ENCODE results near the gene CYB5D1. TPM values are rescaled to one million over a fixed set of nuclear protein-coding genes. Genes with fewer than 3 reads are reported as not detected.

CYB5D1 gene
- total RNA-seq, 1 experiment from 2014 or later, result 18.0 TPM

DNA sequence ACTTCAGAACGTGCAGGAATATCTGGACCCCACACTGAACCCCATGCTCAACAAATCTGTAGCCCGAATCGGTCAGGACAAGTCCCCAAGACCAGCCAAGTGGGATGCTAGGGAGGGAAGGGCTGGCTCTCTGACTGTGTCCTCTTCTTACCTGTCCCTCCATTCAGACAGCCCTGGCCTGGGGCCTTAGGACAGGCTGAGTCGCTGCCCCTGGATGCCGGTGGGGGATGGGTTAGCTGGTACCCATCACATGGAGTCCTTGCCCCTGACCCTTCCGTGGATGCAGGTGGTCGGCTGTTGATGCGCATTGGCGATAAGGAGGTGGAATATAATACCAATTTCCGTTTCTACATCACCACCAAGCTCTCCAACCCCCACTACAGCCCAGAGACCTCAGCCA is 39.8 kb upstream of the CYB5D1 start:
- H3K27me3 Mint-ChIP-seq (ENCODE audit: low read depth), result peaks cover 38% of the 10 kb centered on the region
- H3K4me2 ChIP-seq (ENCODE audit: insufficient read depth, insufficient read length, low read length), result no peak overlapping the region
- no peak overlapping the region for H3T11ph ChIP-seq (ENCODE audit: low read length)
- no peak overlapping the region for H3K9ac ChIP-seq (ENCODE audit: extremely low read depth, insufficient read length, low read length)
- no peaks in the 10 kb centered on the region for H3K9me3 ChIP-seq (ENCODE audit: control insufficient read depth, low read depth, low read length)
- no peak for DNase-seq
- H3K27me3 ChIP-seq (ENCODE audit: insufficient read depth, low read length), result no peaks in the 10 kb centered on the region; the same call in 1 of the 2 replicates
- no peak overlapping the region for H3K4me3 Mint-ChIP-seq
- no peaks in the 10 kb centered on the region for H3K9me3 Mint-ChIP-seq
- H2BK120ac ChIP-seq (ENCODE audit: low read depth, low read length, poor library complexity, severe bottlenecking), result no peak overlapping the region
- no peak overlapping the region for H3K56ac ChIP-seq (ENCODE audit: insufficient read length, low read depth, low read length)
- no peaks in the 10 kb centered on the region for H4K20me1 ChIP-seq (ENCODE audit: control insufficient read depth, insufficient read depth, insufficient read length)
- no peak overlapping the region for H4K91ac ChIP-seq (ENCODE audit: insufficient read length, low read depth, low read length)
- no peaks in the 10 kb centered on the region for H3K23me2 ChIP-seq (ENCODE audit: insufficient read length, low read depth, low read length, poor library complexity, severe bottlenecking)
- H3K27ac Mint-ChIP-seq, result peak overlapping the region in 1 of 3 experiments; percentile 36; a peak in 1 of 7 replicates
- no peak overlapping the region for H4K5ac ChIP-seq (ENCODE audit: insufficient read length, low read depth, low read length)
- no peak for TF ChIP-seq CTCF (conservative IDR thresholded peaks at IDR 0.05)
- H3K79me1 ChIP-seq (ENCODE audit: insufficient read depth, low read depth, low read length, poor library complexity, severe bottlenecking), result no peaks in the 10 kb centered on the region
- H2BK20ac ChIP-seq (ENCODE audit: low read depth, low read length, poor library complexity, severe bottlenecking), result no peak overlapping the region
- H3K27ac ChIP-seq (ENCODE audit: insufficient read length, low read depth, low read length), result no peak overlapping the region
- H4K8ac ChIP-seq (replicated peaks; ENCODE audit: insufficient read length, low read depth, low read length), result no peak overlapping the region
- no peaks in the 10 kb centered on the region for H3K36me3 Mint-ChIP-seq (ENCODE audit: insufficient read depth in 1 of 3, low read depth in 3 of 3)
- no CpG with 5 or more reads among the region's 10 CpGs for WGBS (ENCODE audit: extremely low coverage, insufficient read length, low lambda C conversion rate)
- no peaks in the 10 kb centered on the region for H3K79me2 ChIP-seq (ENCODE audit: insufficient read depth, low read length)
- no peak overlapping the region for H2AK5ac ChIP-seq (ENCODE audit: insufficient read length, low read length)
- H3K4me1 Mint-ChIP-seq, result no peaks in the 10 kb centered on the region
- no peak overlapping the region for H2BK15ac ChIP-seq (ENCODE audit: low read depth, low read length)
- H2BK12ac ChIP-seq (ENCODE audit: insufficient read length, low read depth, low read length), result no peak overlapping the region
- H2AFZ ChIP-seq (ENCODE audit: low read length), result no peak overlapping the region
- no peaks in the 10 kb centered on the region for H3K4me1 ChIP-seq (ENCODE audit: insufficient read depth, low read length)
- H3K23ac ChIP-seq (ENCODE audit: insufficient read length, low read depth, low read length), result no peak overlapping the region
- no peak overlapping the region for H3K4ac ChIP-seq (ENCODE audit: low read depth, low read length)
- H3K18ac ChIP-seq (ENCODE audit: insufficient read length, low read depth, low read length), result no peak overlapping the region
- no peak overlapping the region for H3K14ac ChIP-seq (ENCODE audit: insufficient read depth, low read length)
- H2BK5ac ChIP-seq (ENCODE audit: insufficient read length, low read length), result no peak overlapping the region
